Activated CD4-positive, alpha-beta T cell treated with anti-CD3 and anti-CD28 coated beads, Interleukin-2, amount 10 ng/mL, durations not matched to agents 7 days and 5 days (primary cell): ENCODE measurements around the gene FIS1. TPM values are rescaled to one million over a fixed set of nuclear protein-coding genes. Genes with fewer than 3 reads are reported as not detected.
A peak's percentile ranks its signal among the peaks of the same experiment; 100 is the strongest.
"Not testable (repeated sequence)": the region's sequence is repeated elsewhere in the genome, so short reads cannot be mapped to it uniquely, and the experiment has no call there.

ENCODE experiments used
- CTCF ChIA-PET: fragments of 350-600 bp; sonication (Branson Sonifier 250); formaldehyde crosslinking; loops from one replicate; lab custom pipeline; 2021; ENCODE audit warnings: antibody characterized with exemption; lab: Charles Lee
- POLR2A ChIA-PET: fragments of 350-600 bp; sonication (Branson Sonifier 250); formaldehyde crosslinking; loops from one replicate; lab custom pipeline; 2021; ENCODE audit warnings: antibody characterized with exemption; lab: Charles Lee
- DNase-seq: peaks from one replicate; pipeline ENCODE4 v3.0.0-alpha.2; 2020
- H3K27ac Mint-ChIP-seq: one replicate; pipeline ENCODE4 v1.8.0; 2021; ENCODE audit warnings: mild to moderate bottlenecking, moderate library complexity, mixed read lengths
- H3K27me3 Mint-ChIP-seq: one replicate; pipeline ENCODE4 v1.8.0; 2021; ENCODE audit warnings: mixed read lengths
- H3K36me3 Mint-ChIP-seq: one replicate; pipeline ENCODE4 v1.8.0; 2021; ENCODE audit warnings: low read depth, mixed read lengths
- H3K4me1 Mint-ChIP-seq: one replicate; pipeline ENCODE4 v1.8.0; 2021; ENCODE audit warnings: mixed read lengths
- H3K4me3 Mint-ChIP-seq: one replicate; pipeline ENCODE4 v1.8.0; 2021; ENCODE audit warnings: mild to moderate bottlenecking, moderate library complexity, mixed read lengths
- H3K9me3 Mint-ChIP-seq: one replicate; pipeline ENCODE4 v1.8.0; 2021; ENCODE audit warnings: mixed read lengths
- total RNA-seq, 2 experiments: library from RNA; stranded (reverse); gene quantifications; one replicate each; pipeline ENCODE4 v1.2.3, GENCODE V29; 2021

Gene FIS1
- total RNA-seq, result 100 to 1,000 TPM in 1 of 2 experiments, 10 to 100 TPM in 1; 87.3 to 103 TPM

DNA sequence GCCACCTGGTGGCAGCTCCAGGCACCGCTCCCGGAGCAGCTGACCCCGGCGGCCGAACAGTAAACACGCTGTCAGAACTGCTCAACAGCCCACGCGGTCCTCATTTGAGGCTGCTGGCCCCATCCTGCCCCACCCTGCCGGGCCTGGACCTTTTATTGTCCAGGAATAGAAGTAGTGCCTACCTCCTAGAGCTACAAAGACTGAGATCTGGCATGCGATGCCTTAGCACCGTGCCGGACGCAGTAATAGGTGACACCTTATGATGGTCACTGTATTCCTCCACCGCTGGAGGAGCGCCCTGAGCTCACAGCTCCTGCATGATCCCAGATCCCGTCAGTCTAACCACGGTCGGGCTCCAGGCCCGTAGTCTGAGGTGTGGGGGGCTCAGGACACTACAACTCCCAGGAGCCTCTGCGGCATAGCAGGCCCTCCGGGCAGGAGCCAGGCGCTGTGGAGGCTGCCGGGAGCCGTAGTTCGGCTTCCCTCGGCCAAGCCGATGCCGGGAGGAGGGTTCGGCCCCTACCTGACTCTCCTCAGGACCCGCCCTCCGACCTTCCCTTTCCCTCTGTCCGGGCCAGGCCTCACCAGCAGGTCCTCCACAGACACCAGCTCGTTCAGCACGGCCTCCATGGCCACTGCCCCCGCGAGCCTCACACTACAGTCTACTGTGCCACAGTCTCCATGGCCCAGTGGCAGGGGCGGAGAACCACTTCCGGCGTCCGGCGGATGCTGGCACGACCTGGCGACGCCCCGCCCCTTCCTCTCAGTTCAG, at the start of gene FIS1:
Gene FIS1, minus strand, starts transcription at position 707 of the 772 bp plus-strand sequence. Its CDS starts 77 bp downstream, at position 630.
- ChIA-PET POLR2A (interaction anchor here (0.7 to 1.1 kb wide), 2 partner anchors 27 to 101 kb away, joined by 4 to 11 read pairs; partner anchors contain the start of genes PLOD3 and ZNHIT1), CTCF (interaction anchor here (0.6 to 5.6 kb wide), 21 partner anchors 10 to 1418 kb away, joined by 3 to 58 read pairs (median 4); partner anchors contain the start of genes AP1S1, PLOD3, VGF and ZNHIT1)
- peaks cover 40% of the 10 kb centered on the region for H3K4me1 Mint-ChIP-seq
- no peaks in the 10 kb centered on the region for H3K9me3 Mint-ChIP-seq
- peak; percentile 94 for DNase-seq
- peak within 1 kb of the TSS; percentile 88 for H3K4me3 Mint-ChIP-seq
- H3K36me3 Mint-ChIP-seq, result peaks cover 21% of the 10 kb centered on the region
- H3K27me3 Mint-ChIP-seq, result no peaks in the 10 kb centered on the region
- H3K27ac Mint-ChIP-seq, result peak within 1 kb of the TSS; percentile 97

- Mint-ChIP-seq H3K9me3 (no peaks in the 10 kb centered on the region), H3K27me3 (peaks cover 28% of the 10 kb centered on the region), H3K36me3 (no peaks in the 10 kb centered on the region), H3K27ac (no peak overlapping the region), H3K4me3 (no peak overlapping the region), H3K4me1 (peaks cover 2% of the 10 kb centered on the region)
- no peak for DNase-seq
- ChIA-PET POLR2A (no interaction called here), CTCF (no interaction called here)
Observed at GRCh38 chr7:101294039-101294831, 49.4 kb upstream of the FIS1 start.

DNA sequence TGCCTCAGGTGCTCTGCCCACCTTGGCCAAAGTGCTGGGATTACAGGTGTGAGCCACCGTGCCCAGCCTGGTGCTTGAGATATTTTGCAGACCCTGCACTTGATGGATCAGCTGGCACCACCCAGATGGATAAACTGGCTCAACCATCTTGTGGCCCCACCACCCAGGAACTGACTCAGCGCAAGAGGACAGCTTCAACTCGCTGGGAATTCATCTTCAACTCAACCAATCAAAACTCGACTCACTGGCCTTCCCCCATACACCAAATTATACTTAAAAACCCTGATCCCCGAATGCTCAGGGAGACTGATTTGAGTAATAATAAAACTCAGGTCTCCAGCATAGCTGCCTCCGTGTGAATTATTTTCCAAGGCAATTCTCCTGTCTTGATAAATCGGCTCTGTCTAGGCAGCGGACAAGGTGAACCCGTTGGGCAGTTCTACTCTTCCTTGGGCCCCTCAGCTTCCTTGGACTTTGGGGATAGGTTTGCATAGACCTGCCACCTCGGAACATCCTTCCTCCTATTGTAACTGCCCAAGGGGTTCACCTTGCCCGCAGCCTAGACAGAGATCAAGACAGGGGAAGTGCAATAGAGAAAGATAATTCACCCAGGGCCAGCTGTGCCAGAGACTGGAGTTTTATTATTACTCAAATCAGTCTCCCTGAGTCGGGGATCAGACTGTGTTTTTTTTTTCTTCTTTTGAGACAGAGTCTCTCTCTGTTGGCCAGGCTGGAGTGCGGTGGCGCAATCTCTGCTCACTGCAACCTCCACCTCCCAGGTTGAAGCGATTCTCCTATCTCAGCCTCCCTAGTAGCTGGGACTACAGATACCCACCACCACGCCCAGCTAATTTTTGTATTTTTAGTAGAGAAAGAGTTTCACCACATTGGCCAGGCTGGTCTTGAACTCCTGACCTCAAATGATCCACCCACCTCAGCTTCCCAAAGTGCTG, 48.5 kb upstream of the FIS1 start:
- H3K4me3 Mint-ChIP-seq, H3K4me1 Mint-ChIP-seq, DNase-seq, POLR2A ChIA-PET, H3K27ac Mint-ChIP-seq, H3K36me3 Mint-ChIP-seq, H3K9me3 Mint-ChIP-seq: not testable (repeated sequence)
- CTCF ChIA-PET, result interaction anchor here (1.0 kb wide), 1 partner anchor 149 kb away, joined by 5 read pairs; no protein-coding TSS in a partner anchor
- peaks cover 29% of the 10 kb centered on the region for H3K27me3 Mint-ChIP-seq

DNA sequence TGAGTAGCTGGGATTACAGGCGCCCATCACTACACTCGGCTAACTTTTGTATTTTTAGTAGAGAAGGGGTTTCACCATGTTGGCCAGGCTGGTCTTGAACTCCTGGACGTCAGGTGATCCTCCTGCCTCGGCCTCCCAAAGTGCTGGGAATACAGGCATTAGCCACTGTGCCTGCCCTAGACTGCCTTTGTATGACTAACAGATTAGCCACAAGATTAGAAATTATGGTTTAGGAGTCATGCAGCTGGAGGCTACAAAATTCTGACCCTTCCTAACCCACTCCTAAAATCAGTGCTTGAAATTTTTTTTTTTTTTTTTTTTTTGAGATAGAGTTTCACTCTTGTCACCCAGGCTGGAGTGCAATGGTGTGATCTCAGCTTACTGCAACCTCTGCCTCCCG, 47.7 kb upstream of the FIS1 start:
- H3K4me3 Mint-ChIP-seq, H3K4me1 Mint-ChIP-seq, H3K36me3 Mint-ChIP-seq, H3K27ac Mint-ChIP-seq, H3K9me3 Mint-ChIP-seq, CTCF ChIA-PET, POLR2A ChIA-PET, DNase-seq: not testable (repeated sequence)
- peaks cover 30% of the 10 kb centered on the region for H3K27me3 Mint-ChIP-seq

- CTCF ChIA-PET, result interaction anchor here (0.6 to 2.1 kb wide), 5 partner anchors 8 to 146 kb away, joined by 3 to 6 read pairs (median 3); no protein-coding TSS in a partner anchor
- H3K9me3 Mint-ChIP-seq, H3K4me1 Mint-ChIP-seq, H3K36me3 Mint-ChIP-seq, H3K4me3 Mint-ChIP-seq, H3K27ac Mint-ChIP-seq, POLR2A ChIA-PET: not testable (repeated sequence)
- DNase-seq, result peak; percentile 67
- H3K27me3 Mint-ChIP-seq, result peaks cover 26% of the 10 kb centered on the region
Observed at GRCh38 chr7:101290186-101291037, 45.5 kb upstream of the FIS1 start.

DNA sequence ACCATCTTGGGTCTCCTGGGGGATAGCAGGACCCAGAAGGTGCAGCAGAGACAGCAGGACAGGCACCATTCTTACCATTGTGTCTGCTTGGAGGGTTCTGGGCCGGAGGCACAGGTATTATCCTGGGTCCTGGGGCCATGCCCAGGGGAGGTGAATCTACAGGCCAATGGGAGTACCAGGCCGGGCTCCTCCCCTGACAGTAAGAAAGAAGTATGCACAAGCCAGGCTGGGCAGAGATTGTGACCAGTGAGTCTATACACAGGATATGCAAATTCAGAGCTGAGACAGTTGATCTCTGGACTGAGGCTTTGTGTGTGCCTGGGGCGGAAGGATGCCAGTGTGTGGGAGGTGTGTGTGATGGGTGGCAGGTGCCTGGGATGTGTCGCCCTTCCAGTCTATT, 44.8 kb upstream of the FIS1 start:
- peaks cover 24% of the 10 kb centered on the region for H3K27me3 Mint-ChIP-seq
- POLR2A ChIA-PET, H3K36me3 Mint-ChIP-seq, H3K9me3 Mint-ChIP-seq, H3K4me1 Mint-ChIP-seq, H3K27ac Mint-ChIP-seq, H3K4me3 Mint-ChIP-seq: not testable (repeated sequence)
- CTCF ChIA-PET, result interaction anchor here (1.5 to 2.1 kb wide), 2 partner anchors 98 to 145 kb away, joined by 3 to 6 read pairs; no protein-coding TSS in a partner anchor
- DNase-seq, result peak; percentile 16

- Mint-ChIP-seq H3K9me3 (no peaks in the 10 kb centered on the region), H3K27ac (no peak overlapping the region)
- CTCF ChIA-PET, result interaction anchor here (0.6 kb wide), 1 partner anchor 512 kb away, joined by 3 read pairs; no protein-coding TSS in a partner anchor
Observed at GRCh38 chr7:101288439-101288838, 43.6 kb upstream of the FIS1 start.

DNA sequence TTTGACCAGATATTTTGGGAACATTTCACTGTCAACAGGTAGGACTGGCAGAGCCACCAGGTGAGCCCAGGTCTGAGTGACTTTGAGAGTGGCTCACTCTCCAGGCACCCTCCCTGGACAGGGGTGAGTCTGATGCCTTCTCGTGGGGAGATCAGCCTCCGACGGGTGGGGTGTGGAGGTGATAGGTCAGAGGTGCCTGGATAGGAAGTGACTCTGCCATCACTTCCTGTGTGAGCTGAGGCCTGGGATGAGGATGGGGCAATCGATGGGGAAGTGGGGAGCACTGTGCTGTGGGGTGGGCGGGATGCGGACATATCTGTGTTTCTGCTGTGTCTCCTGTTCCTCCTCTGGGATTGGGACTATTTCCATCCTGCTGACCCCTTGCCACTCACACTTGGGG, 42.2 kb upstream of the FIS1 start:
- no peak overlapping the region for H3K4me3 Mint-ChIP-seq
- CTCF ChIA-PET, result no interaction called here
- H3K27me3 Mint-ChIP-seq, result peaks cover 15% of the 10 kb centered on the region
- no peak for DNase-seq
- no peaks in the 10 kb centered on the region for H3K36me3 Mint-ChIP-seq
- peaks cover 16% of the 10 kb centered on the region for H3K4me1 Mint-ChIP-seq
- no peak overlapping the region for H3K27ac Mint-ChIP-seq
- H3K9me3 Mint-ChIP-seq, result no peaks in the 10 kb centered on the region
- POLR2A ChIA-PET, result no interaction called here

More at GRCh38 chr7:101288439-101288838, 43.6 kb upstream of the FIS1 start:
- Mint-ChIP-seq H3K4me1 (peaks cover 9% of the 10 kb centered on the region), H3K27me3 (peaks cover 19% of the 10 kb centered on the region), H3K36me3 (no peaks in the 10 kb centered on the region), H3K4me3 (no peak overlapping the region)
- POLR2A ChIA-PET, result no interaction called here
- no peak for DNase-seq

- POLR2A ChIA-PET, H3K9me3 Mint-ChIP-seq, H3K36me3 Mint-ChIP-seq, H3K27ac Mint-ChIP-seq, H3K4me3 Mint-ChIP-seq, DNase-seq: not testable (repeated sequence)
- Mint-ChIP-seq H3K27me3 (peaks cover 15% of the 10 kb centered on the region), H3K4me1 (peaks cover 16% of the 10 kb centered on the region)
- CTCF ChIA-PET, result interaction anchor here (1.1 kb wide), 2 partner anchors 142 to 430 kb away, joined by 3 to 4 read pairs; no protein-coding TSS in a partner anchor
Observed at GRCh38 chr7:101285880-101286279, 41.0 kb upstream of the FIS1 start.

- H3K27ac Mint-ChIP-seq, result no peak overlapping the region
- H3K27me3 Mint-ChIP-seq, result peaks cover 13% of the 10 kb centered on the region
- no peaks in the 10 kb centered on the region for H3K36me3 Mint-ChIP-seq
- H3K4me1 Mint-ChIP-seq, result peaks cover 16% of the 10 kb centered on the region
- H3K4me3 Mint-ChIP-seq, result no peak overlapping the region
- no peak for DNase-seq
- POLR2A ChIA-PET, result no interaction called here
- no peaks in the 10 kb centered on the region for H3K9me3 Mint-ChIP-seq
- CTCF ChIA-PET, result interaction anchor here (0.6 to 1.1 kb wide), 3 partner anchors 141 to 429 kb away, joined by 3 to 4 read pairs (median 3); no protein-coding TSS in a partner anchor
Observed at GRCh38 chr7:101285171-101285570, 40.3 kb upstream of the FIS1 start.

DNA sequence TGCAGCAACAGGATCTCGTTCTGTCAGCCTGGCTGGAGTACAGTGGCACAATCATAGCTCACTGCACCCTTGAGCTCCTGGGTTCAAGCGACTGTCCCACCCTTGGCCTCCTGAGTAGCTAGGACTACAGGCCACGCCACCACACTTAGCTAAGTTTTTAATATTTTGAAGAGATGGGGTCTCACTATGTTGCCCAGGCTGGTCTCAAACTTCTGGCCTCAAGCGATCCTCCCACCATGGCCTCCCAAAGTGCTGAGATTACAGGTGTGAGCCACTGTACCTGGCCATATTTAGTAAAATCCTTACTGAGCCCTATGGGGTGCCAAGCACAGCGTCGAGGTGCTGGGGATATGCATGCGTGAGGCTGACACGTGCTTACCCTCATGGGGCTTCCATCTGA, 36.0 kb upstream of the FIS1 start:
- H3K9me3 Mint-ChIP-seq, H3K4me1 Mint-ChIP-seq, H3K27ac Mint-ChIP-seq, DNase-seq, POLR2A ChIA-PET, H3K4me3 Mint-ChIP-seq, H3K27me3 Mint-ChIP-seq, H3K36me3 Mint-ChIP-seq: not testable (repeated sequence)
- CTCF ChIA-PET, result interaction anchor here (1.4 kb wide), 1 partner anchor 13 kb away, joined by 3 read pairs; no protein-coding TSS in a partner anchor
